Panc1 (cell line): ENCODE measurements around the gene DLL4. TPM values are rescaled to one million over a fixed set of nuclear protein-coding genes. Genes with fewer than 3 reads are reported as not detected.

Experiments used
- ATAC-seq: fragments of 200-7000 bp; cut with Tn5 transposase; 2 replicates; pipeline ENCODE4 v1.9.1; 2020; ENCODE audit warnings: mild to moderate bottlenecking, moderate library complexity
- BruUV-seq: library from RNA; stranded (reverse); fragments of 400-500 nt; replicated peaks from 2 replicates; lab custom pipeline; 2021; lab: Mats Ljungman, UMichigan
- CTCF ChIA-PET: fragments of 300-600 bp; sonication (Branson Sonifier 250); formaldehyde crosslinking; loops from one replicate; lab custom pipeline; 2022; ENCODE audit warnings: antibody characterized with exemption; lab: Charles Lee
- POLR2A ChIA-PET: fragments of 300-600 bp; sonication (Branson Sonifier 250); formaldehyde crosslinking; loops from one replicate; lab custom pipeline; 2022; ENCODE audit warnings: antibody characterized with exemption; lab: Charles Lee
- DNase-seq: peaks from one replicate; pipeline ENCODE4 v3.0.0-alpha.2; 2010; ENCODE audit warnings: low read depth, low spot score
- H3K27ac ChIP-seq: 2 replicates; pipeline ENCODE4 v1.5.1; 2011; ENCODE audit warnings: mild to moderate bottlenecking, low read length, inconsistent platforms
- H3K27me3 ChIP-seq: fragments of 200-500 bp; sonication (Bioruptor generic); 2 replicates; pipeline ENCODE4 v1.6.0; 2014; ENCODE audit warnings: low read length, inconsistent platforms; ENCODE audit not compliant: control insufficient read depth, insufficient read depth
- H3K36me3 ChIP-seq: fragments of 200-500 bp; sonication (Bioruptor generic); 2 replicates; pipeline ENCODE4 v1.5.1; 2014; ENCODE audit warnings: inconsistent platforms, mild to moderate bottlenecking, low read length, moderate library complexity; ENCODE audit not compliant: control insufficient read depth, insufficient read depth
- H3K4me1 ChIP-seq: 2 replicates; pipeline ENCODE4 v1.5.1; 2011; ENCODE audit warnings: inconsistent platforms, mild to moderate bottlenecking, low read length, moderate library complexity; ENCODE audit not compliant: control insufficient read depth, insufficient read depth
- H3K4me3 ChIP-seq, 2 experiments: 2 replicates each; pipeline ENCODE4 v1.5.1; 2011 to 2012; ENCODE audit warnings: low read depth in 2 of 2, low read length in 2 of 2, mild to moderate bottlenecking in 2 of 2, inconsistent platforms in 1 of 2, moderate library complexity in 1 of 2
- H3K9me3 ChIP-seq: fragments of 200-500 bp; sonication (Bioruptor generic); 2 replicates; pipeline ENCODE4 v1.5.1; 2014; ENCODE audit warnings: low read depth, mild to moderate bottlenecking, inconsistent platforms, low read length, moderate library complexity; ENCODE audit not compliant: control insufficient read depth, insufficient read depth
- CTCF ChIP-seq: fragments of 450-650 bp; IDR thresholded peaks from 2 replicates; pipeline ENCODE4 v1.5.1; 2017; ENCODE audit warnings: mild to moderate bottlenecking
- POLR2AphosphoS5 ChIP-seq: IDR thresholded peaks from 2 replicates; pipeline ENCODE4 v1.6.1; 2012; ENCODE audit warnings: mild to moderate bottlenecking, low read depth, low read length, moderate library complexity
- REST ChIP-seq, 2 experiments: IDR thresholded peaks; 2 replicates each; pipeline ENCODE4 v1.6.1; 2011 to 2012; ENCODE audit warnings: low read depth in 2 of 2, control low read depth in 1 of 2, low read length in 1 of 2, mild to moderate bottlenecking in 1 of 2, moderate library complexity in 1 of 2; ENCODE audit not compliant: insufficient read depth in 1 of 2
- SIN3A ChIP-seq: IDR thresholded peaks from 2 replicates; pipeline ENCODE4 v1.6.1; 2012; ENCODE audit warnings: low read depth, mild to moderate bottlenecking, low read length, moderate library complexity, borderline replicate concordance; ENCODE audit not compliant: insufficient read depth
- TCF7L2 ChIP-seq: IDR thresholded peaks from 2 replicates; pipeline ENCODE4 v1.6.1; 2011; ENCODE audit warnings: mild to moderate bottlenecking, low read depth, low read length, inconsistent platforms
- in situ Hi-C: cut with HindIII; loops from 2 replicates; pipeline ENCODE4 v1.10.0; 2016; ENCODE audit warnings: low sequenced_read_pairs, low pct_unique_long_range_greater_than_20kb
- intact Hi-C: fragments of 100-400 bp; cut with micrococcal nuclease; formaldehyde crosslinking; loops from one replicate; pipeline ENCODE4 v1.10.0; 2022; ENCODE audit not compliant: unreplicated experiment
- total RNA-seq: library from RNA; stranded (reverse); gene quantifications from one replicate; pipeline ENCODE4 v1.2.1, GENCODE V29; 2021; ENCODE audit not compliant: unreplicated experiment

DLL4 gene
- total RNA-seq, 1 experiment from 2014 or later = 0.31 TPM

- Histone ChIP-seq H3K27me3 (no peaks in the 10 kb centered on the region), H3K27ac (peak overlapping the region; percentile 83), H3K9me3 (no peaks in the 10 kb centered on the region), H3K36me3 (no peaks in the 10 kb centered on the region), H3K4me3 (peak overlapping the region; percentile 41 to 63), H3K4me1 (peaks cover 24% of the 10 kb centered on the region)
- BruUV-seq = no TSS peak
- DNase-seq (no peak), ATAC-seq (peak; percentile 82)
- CTCF ChIA-PET = interaction anchor here (0.5 to 1.5 kb wide), 15 partner anchors 11 to 279 kb away, joined by 3 to 11 read pairs (median 6); partner anchors contain the start of genes DLL4 and VPS18
- POLR2A ChIA-PET = no interaction called here
- intact Hi-C loops = no loop called here
- TF ChIP-seq SIN3A (peak; percentile 70; the same call in 1 of the 2 replicates), TCF7L2 (no peak), CTCF (peak; percentile 92), POLR2AphosphoS5 (peak; percentile 60; the same call in 1 of the 2 replicates), REST (IDR thresholded peaks at IDR 0.05; ENCODE audit: insufficient read depth in 1 of 2, low read depth in 2 of 2, low read length in 1 of 2) (no peak)
- in situ Hi-C loops = no loop called here
Measured at GRCh38 chr15:40906091-40906990, 22.8 kb upstream of the DLL4 start.

- no peaks in the 10 kb centered on the region for H3K27me3 ChIP-seq
- ATAC-seq (no peak), DNase-seq (no peak)
- intact Hi-C loops (no loop called here), in situ Hi-C loops (no loop called here)
- H3K4me3 ChIP-seq = peak overlapping the region; percentile 41 to 63
- no peak for TF ChIP-seq CTCF
- no peak for TF ChIP-seq REST (IDR thresholded peaks at IDR 0.05; ENCODE audit: insufficient read depth in 1 of 2, low read depth in 2 of 2, low read length in 1 of 2)
- TF ChIP-seq SIN3A = no peak
- TF ChIP-seq POLR2AphosphoS5 = no peak
- TF ChIP-seq TCF7L2 = no peak
- BruUV-seq = no TSS peak
- H3K4me1 ChIP-seq = peaks cover 24% of the 10 kb centered on the region
- H3K36me3 ChIP-seq = no peaks in the 10 kb centered on the region
- ChIA-PET CTCF (interaction anchor here (0.5 to 1.2 kb wide), 4 partner anchors 26 to 400 kb away, joined by 3 to 6 read pairs (median 4); no protein-coding TSS in a partner anchor), POLR2A (interaction anchor here (0.5 kb wide), 1 partner anchor 9 kb away, joined by 3 read pairs; no protein-coding TSS in a partner anchor)
- H3K9me3 ChIP-seq = no peaks in the 10 kb centered on the region
- H3K27ac ChIP-seq = peak overlapping the region; percentile 83
Measured at GRCh38 chr15:40906991-40907802, 21.9 kb upstream of the DLL4 start.
